CD14-positive monocyte (primary cell): ENCODE results near the gene FUT8. TPM values are rescaled to one million over a fixed set of nuclear protein-coding genes. Genes with fewer than 3 reads are reported as not detected.

Source experiments
- DNase-seq, 3 donors: peaks; one replicate each; pipeline ENCODE4 v3.0.0-alpha.2; 2011 to 2022
- H2AFZ ChIP-seq: 2 replicates; pipeline ENCODE4 v1.6.0; 2012; ENCODE audit warnings: mild to moderate bottlenecking, low read depth, low read length, inconsistent platforms; ENCODE audit not compliant: insufficient read depth, poor library complexity, severe bottlenecking
- H3K27ac ChIP-seq, 2 donors: 1 replicate in 1 of 2; 2 replicates in 1 of 2; pipeline ENCODE4 v1.5.1; 2012 to 2013; ENCODE audit warnings: low read length in 2 of 2, control low read depth in 1 of 2, inconsistent platforms in 1 of 2, low read depth in 1 of 2, mild to moderate bottlenecking in 1 of 2
- H3K27me3 ChIP-seq, 2 donors: one replicate each; pipeline versions ENCODE4 v1.6.0 to v1.6.1; 2011 to 2013; ENCODE audit warnings: low read length in 2 of 2; ENCODE audit not compliant: control insufficient read depth in 2 of 2, insufficient read depth in 2 of 2
- H3K36me3 ChIP-seq, 2 donors: replicated peaks in 1 of 2; 1 replicate in 1 of 2; 2 replicates in 1 of 2; pipeline versions ENCODE4 v1.5.1 to v1.6.1; 2012 to 2013; ENCODE audit warnings: low read length in 2 of 2, control low read depth in 1 of 2, inconsistent platforms in 1 of 2, mild to moderate bottlenecking in 1 of 2; ENCODE audit not compliant: insufficient read depth in 2 of 2, control insufficient read depth in 1 of 2
- H3K4me1 ChIP-seq, 2 donors: 1 replicate in 1 of 2; 2 replicates in 1 of 2; pipeline versions ENCODE4 v1.5.1 to v1.6.1; 2012 to 2013; ENCODE audit warnings: low read length in 2 of 2, control low read depth in 1 of 2, inconsistent platforms in 1 of 2, mild to moderate bottlenecking in 1 of 2, moderate library complexity in 1 of 2; ENCODE audit not compliant: insufficient read depth in 2 of 2, control insufficient read depth in 1 of 2
- H3K4me2 ChIP-seq: replicated peaks from 2 replicates; pipeline ENCODE3; 2012; ENCODE audit warnings: low read length, moderate library complexity, mild to moderate bottlenecking; ENCODE audit not compliant: poor library complexity, severe bottlenecking; ENCODE audit errors: extremely low read depth
- H3K4me3 ChIP-seq, 3 experiments: fragments of 200-600 bp in 1 of 3; sonication (generic) in 1 of 3; replicated peaks in 1 of 3; 1 replicate in 2 of 3; 2 replicates in 1 of 3; pipeline ENCODE4 v1.5.1; 2011 to 2013; ENCODE audit warnings: low read length in 3 of 3, mild to moderate bottlenecking in 3 of 3, control low read depth in 2 of 3, low read depth in 2 of 3, inconsistent platforms in 1 of 3, moderate library complexity in 1 of 3
- H3K79me2 ChIP-seq: 2 replicates; pipeline ENCODE4 v1.6.0; 2012; ENCODE audit warnings: mild to moderate bottlenecking, control low read depth, inconsistent platforms, low read length, moderate library complexity; ENCODE audit not compliant: insufficient read depth
- H3K9ac ChIP-seq: 2 replicates; pipeline ENCODE4 v1.6.0; 2017; ENCODE audit warnings: low read length, mild to moderate bottlenecking; ENCODE audit not compliant: insufficient read depth, poor library complexity, severe bottlenecking
- H3K9me3 ChIP-seq, 2 donors: replicated peaks in 1 of 2; 1 replicate in 1 of 2; 2 replicates in 1 of 2; pipeline versions ENCODE4 v1.5.1 to v1.6.1; 2012 to 2013; ENCODE audit warnings: low read length in 2 of 2, control low read depth in 1 of 2; ENCODE audit not compliant: control insufficient read depth in 1 of 2, insufficient read depth in 1 of 2
- H4K20me1 ChIP-seq: 2 replicates; pipeline ENCODE4 v1.6.0; 2012; ENCODE audit warnings: mild to moderate bottlenecking, low read length, control low read depth, moderate library complexity; ENCODE audit not compliant: insufficient read depth
- H3K27ac Mint-ChIP-seq, 7 donors: one replicate each; pipeline ENCODE4 v1.8.0; 2020; ENCODE audit warnings: mild to moderate bottlenecking in 7 of 7, mixed read lengths in 7 of 7, moderate library complexity in 6 of 7, inconsistent platforms in 2 of 7
- H3K27me3 Mint-ChIP-seq, 3 donors: one replicate each; pipeline ENCODE4 v1.8.0; 2021 to 2022; ENCODE audit warnings: low read depth in 3 of 3, mild to moderate bottlenecking in 3 of 3, mixed read lengths in 3 of 3, moderate library complexity in 3 of 3, inconsistent platforms in 1 of 3
- H3K36me3 Mint-ChIP-seq, 2 donors: one replicate each; pipeline ENCODE4 v1.8.0; 2020; ENCODE audit warnings: mixed read lengths in 2 of 2, inconsistent platforms in 1 of 2, mild to moderate bottlenecking in 1 of 2
- H3K4me1 Mint-ChIP-seq: one replicate; pipeline ENCODE4 v1.8.0; 2020; ENCODE audit warnings: mild to moderate bottlenecking, mixed read lengths
- H3K4me3 Mint-ChIP-seq, 2 donors: one replicate each; pipeline ENCODE4 v1.8.0; 2020; ENCODE audit warnings: mild to moderate bottlenecking in 2 of 2, mixed read lengths in 2 of 2, moderate library complexity in 1 of 2
- H3K9me3 Mint-ChIP-seq, 7 donors: one replicate each; pipeline ENCODE4 v1.8.0; 2020 to 2022; ENCODE audit warnings: mixed read lengths in 7 of 7, mild to moderate bottlenecking in 6 of 7, moderate library complexity in 6 of 7, inconsistent platforms in 2 of 7
- CTCF ChIP-seq: fragments of 200-600 bp; IDR thresholded peaks from one replicate; pipeline ENCODE4 v1.8.0; 2022; ENCODE audit warnings: antibody characterized with exemption, mild to moderate bottlenecking
- WGBS: methylation state at CpG from one replicate; pipeline ENCODE4 v1.1.5; 2013; ENCODE audit warnings: missing lambda C conversion rate; ENCODE audit not compliant: insufficient coverage; 5-methylcytosine and 5-hydroxymethylcytosine counted together
- intact Hi-C, 2 donors: fragments of 100-400 bp; cut with micrococcal nuclease; formaldehyde crosslinking; loops; one replicate each; pipeline versions ENCODE4 v1.15.0 to v1.15.1; 2023
- polyA plus RNA-seq, 3 donors: library from polyadenylated mRNA; depleted of rRNA in 1 of 3; unstranded in 2 of 3; stranded (reverse) in 1 of 3; fragments of 300-500 nt in 2 of 3; fragments of >200 nt in 1 of 3; fragmentation: Illumina TruSeq in 2 of 3; gene quantifications; 1 replicate in 2 of 3; 2 replicates in 1 of 3; pipeline ENCODE4 v1.2.3, GENCODE V29; 2012 to 2021

The FUT8 gene
- polyA plus RNA-seq, 3 donors: 1.6 to 5.1 (median 5.0) TPM

- no peak overlapping the region for H3K4me2 ChIP-seq
These were observed 19.9 kb downstream of the FUT8 start for GRCh38 chr14:65432361-65432948.

DNA sequence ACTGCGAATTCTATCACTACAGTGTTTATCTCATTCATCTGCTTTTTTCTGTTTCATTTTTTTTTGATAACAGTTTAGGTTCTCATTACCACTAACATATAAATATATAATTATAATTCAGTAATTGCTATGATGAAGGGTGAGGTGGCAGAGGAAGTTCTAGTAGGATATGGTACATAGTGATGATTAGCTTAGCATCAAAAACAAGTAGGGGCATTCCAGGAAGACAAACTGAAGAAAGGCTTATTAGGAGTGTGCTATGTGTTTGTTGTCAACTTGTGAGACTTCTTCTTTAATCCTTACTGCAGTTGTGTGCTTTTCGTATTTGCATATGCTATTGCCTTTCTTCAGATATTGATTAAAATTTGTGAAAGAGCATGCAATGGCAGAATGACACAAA is 20.6 kb downstream of the FUT8 start:
- intact Hi-C loops: no loop called here
- H3K4me3 ChIP-seq: no peak overlapping the region
- H3K4me2 ChIP-seq: no peak overlapping the region
- H3K4me1 ChIP-seq: no peaks in the 10 kb centered on the region
- H3K27ac ChIP-seq: no peak overlapping the region
- H3K27ac Mint-ChIP-seq: no peak overlapping the region
- H3K27me3 ChIP-seq: no peaks in the 10 kb centered on the region
- H3K9me3 ChIP-seq: peaks cover 2 to 3% of the 10 kb centered on the region in 2 donors
- no peak for DNase-seq
- peaks cover 0 to 2% (median 0%) of the 10 kb centered on the region in 3 donors for H3K27me3 Mint-ChIP-seq
- no peak for TF ChIP-seq CTCF
- H3K4me3 Mint-ChIP-seq: no peak overlapping the region
- no CpG with 5 or more reads among the region's 2 CpGs for WGBS
- no peak overlapping the region for H2AFZ ChIP-seq
- peaks cover 2% of the 10 kb centered on the region for H3K4me1 Mint-ChIP-seq
- peaks cover 0 to 4% of the 10 kb centered on the region in 2 donors for H3K36me3 Mint-ChIP-seq
- no peaks in the 10 kb centered on the region for H3K36me3 ChIP-seq
- no peaks in the 10 kb centered on the region for H3K79me2 ChIP-seq
- no peak overlapping the region for H3K9ac ChIP-seq
- no peaks in the 10 kb centered on the region for H4K20me1 ChIP-seq
- H3K9me3 Mint-ChIP-seq: peaks cover 3 to 9% (median 6%) of the 10 kb centered on the region in 7 donors

More at GRCh38 chr14:65432361-65432948, 19.9 kb downstream of the FUT8 start:
- WGBS: 88% methylated on average over 3 of the region's 6 CpGs
- no peak overlapping the region for H3K4me3 Mint-ChIP-seq
- peaks cover 2% of the 10 kb centered on the region for H3K4me1 Mint-ChIP-seq
- intact Hi-C loops: no loop called here
- Histone ChIP-seq H4K20me1 (no peaks in the 10 kb centered on the region), H3K79me2 (no peaks in the 10 kb centered on the region), H3K4me3 (no peak overlapping the region), H3K4me1 (no peaks in the 10 kb centered on the region), H3K27ac (no peak overlapping the region), H2AFZ (no peak overlapping the region), H3K27me3 (no peaks in the 10 kb centered on the region), H3K9me3 (peaks cover 2 to 3% of the 10 kb centered on the region in 2 donors), H3K9ac (no peak overlapping the region), H3K36me3 (no peaks in the 10 kb centered on the region)
- peaks cover 0 to 4% of the 10 kb centered on the region in 2 donors for H3K36me3 Mint-ChIP-seq
- no peak for DNase-seq
- no peak for TF ChIP-seq CTCF
- H3K27ac Mint-ChIP-seq: no peak overlapping the region
- H3K9me3 Mint-ChIP-seq: peaks cover 3 to 9% (median 6%) of the 10 kb centered on the region in 7 donors
- H3K27me3 Mint-ChIP-seq: peaks cover 0 to 2% (median 0%) of the 10 kb centered on the region in 3 donors
